ENCODE measurements around the gene RNASE11. TPM values are rescaled to one million over a fixed set of nuclear protein-coding genes. Genes with fewer than 3 reads are reported as not detected.
A peak's percentile ranks its signal among the peaks of the same experiment; 100 is the strongest.

The RNASE11 gene
- total RNA-seq, 1 experiment from 2014 or later: not detected

DNA sequence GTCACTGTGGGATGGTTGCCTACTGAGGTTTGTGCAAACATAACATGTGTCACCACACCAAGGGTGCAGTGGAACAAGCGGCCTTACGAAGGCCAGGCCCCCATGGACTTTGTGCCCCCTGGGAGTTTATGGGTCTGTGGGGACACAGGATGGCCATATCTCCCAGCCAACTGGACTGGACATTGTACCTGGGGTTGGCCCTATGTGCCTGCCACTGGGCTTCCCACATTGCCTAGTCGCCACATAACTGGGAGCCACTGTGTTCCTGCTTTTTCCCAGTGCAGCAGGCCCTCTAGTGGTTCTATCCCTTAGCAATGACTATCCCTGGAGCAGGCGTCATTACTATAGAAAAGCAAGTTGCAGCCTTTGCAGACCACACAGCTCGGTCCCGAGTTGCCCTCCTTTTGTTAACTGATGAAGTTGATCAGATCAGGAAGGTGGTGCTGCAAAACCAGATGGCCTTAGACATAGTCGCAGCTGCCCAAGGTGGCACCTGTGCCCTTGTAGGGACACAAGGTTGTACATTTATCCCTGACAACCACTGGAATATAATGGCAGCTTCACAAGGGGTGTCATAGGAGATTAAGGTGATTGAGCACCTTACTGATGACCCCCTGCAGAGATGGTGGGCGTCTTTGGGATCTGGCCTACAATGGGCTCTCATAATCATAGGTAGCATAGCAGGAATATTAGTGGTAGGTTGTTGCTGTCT lies 18.5 kb upstream of the RNASE11 start:
- H3K27ac ChIP-seq (ENCODE audit: low read length): no peak overlapping the region
- H4K20me1 ChIP-seq (ENCODE audit: low read length): no peaks in the 10 kb centered on the region
- intact Hi-C loops (cut with micrococcal nuclease): loop anchor here (1.0 to 5.0 kb wide), 4 partner anchors 75 to 191 kb away; partner anchors contain the start of genes OSGEP and PNP
- H3K27me3 ChIP-seq (ENCODE audit: low read length): no peaks in the 10 kb centered on the region
- TF ChIP-seq EZH2 (IDR thresholded peaks at IDR 0.05; ENCODE audit: low read length, unreplicated experiment): no peak
- no peak for TF ChIP-seq EZH2phosphoT487 (IDR thresholded peaks at IDR 0.05; ENCODE audit: borderline replicate concordance, low read length)
- TF ChIP-seq, protein P1, sequence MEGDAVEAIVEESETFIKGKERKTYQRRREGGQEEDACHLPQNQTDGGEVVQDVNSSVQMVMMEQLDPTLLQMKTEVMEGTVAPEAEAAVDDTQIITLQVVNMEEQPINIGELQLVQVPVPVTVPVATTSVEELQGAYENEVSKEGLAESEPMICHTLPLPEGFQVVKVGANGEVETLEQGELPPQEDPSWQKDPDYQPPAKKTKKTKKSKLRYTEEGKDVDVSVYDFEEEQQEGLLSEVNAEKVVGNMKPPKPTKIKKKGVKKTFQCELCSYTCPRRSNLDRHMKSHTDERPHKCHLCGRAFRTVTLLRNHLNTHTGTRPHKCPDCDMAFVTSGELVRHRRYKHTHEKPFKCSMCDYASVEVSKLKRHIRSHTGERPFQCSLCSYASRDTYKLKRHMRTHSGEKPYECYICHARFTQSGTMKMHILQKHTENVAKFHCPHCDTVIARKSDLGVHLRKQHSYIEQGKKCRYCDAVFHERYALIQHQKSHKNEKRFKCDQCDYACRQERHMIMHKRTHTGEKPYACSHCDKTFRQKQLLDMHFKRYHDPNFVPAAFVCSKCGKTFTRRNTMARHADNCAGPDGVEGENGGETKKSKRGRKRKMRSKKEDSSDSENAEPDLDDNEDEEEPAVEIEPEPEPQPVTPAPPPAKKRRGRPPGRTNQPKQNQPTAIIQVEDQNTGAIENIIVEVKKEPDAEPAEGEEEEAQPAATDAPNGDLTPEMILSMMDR (conservative IDR thresholded peaks at IDR 0.05; ENCODE audit: low read depth, low read length): peak; percentile 89
- peak overlapping the region; percentile 44 for H3K4me2 ChIP-seq (ENCODE audit: low read length)
- CTCF ChIA-PET: no interaction called here
- no peaks in the 10 kb centered on the region for H3K9me2 ChIP-seq (replicated peaks; ENCODE audit: low read length)
- BruUV-seq (replicated peaks): no TSS peak
- POLR2A ChIA-PET (ENCODE audit: unreplicated experiment): no interaction called here
- H3F3A ChIP-seq (ENCODE audit: low read length, unreplicated experiment): no peaks in the 10 kb centered on the region
- H3K79me2 ChIP-seq (ENCODE audit: low read length): no peaks in the 10 kb centered on the region
- no peaks in the 10 kb centered on the region for H3K9me3 ChIP-seq (ENCODE audit: low read length)
- peak; percentile 37 for ATAC-seq
- no peak overlapping the region for H3K4me3 ChIP-seq (ENCODE audit: low read length)
- DNase-seq: peak; percentile 72
- no peak overlapping the region for H3K9ac ChIP-seq (ENCODE audit: low read length)
- no peaks in the 10 kb centered on the region for H3K36me3 ChIP-seq (ENCODE audit: low read depth, low read length)
- H2AFZ ChIP-seq (ENCODE audit: low read length): peak overlapping the region; percentile 71; the same call in 1 of the 2 replicates
- peaks cover 25% of the 10 kb centered on the region; the same call in 1 of the 2 replicates for H3K4me1 ChIP-seq (ENCODE audit: insufficient read depth, low read length)

DNA sequence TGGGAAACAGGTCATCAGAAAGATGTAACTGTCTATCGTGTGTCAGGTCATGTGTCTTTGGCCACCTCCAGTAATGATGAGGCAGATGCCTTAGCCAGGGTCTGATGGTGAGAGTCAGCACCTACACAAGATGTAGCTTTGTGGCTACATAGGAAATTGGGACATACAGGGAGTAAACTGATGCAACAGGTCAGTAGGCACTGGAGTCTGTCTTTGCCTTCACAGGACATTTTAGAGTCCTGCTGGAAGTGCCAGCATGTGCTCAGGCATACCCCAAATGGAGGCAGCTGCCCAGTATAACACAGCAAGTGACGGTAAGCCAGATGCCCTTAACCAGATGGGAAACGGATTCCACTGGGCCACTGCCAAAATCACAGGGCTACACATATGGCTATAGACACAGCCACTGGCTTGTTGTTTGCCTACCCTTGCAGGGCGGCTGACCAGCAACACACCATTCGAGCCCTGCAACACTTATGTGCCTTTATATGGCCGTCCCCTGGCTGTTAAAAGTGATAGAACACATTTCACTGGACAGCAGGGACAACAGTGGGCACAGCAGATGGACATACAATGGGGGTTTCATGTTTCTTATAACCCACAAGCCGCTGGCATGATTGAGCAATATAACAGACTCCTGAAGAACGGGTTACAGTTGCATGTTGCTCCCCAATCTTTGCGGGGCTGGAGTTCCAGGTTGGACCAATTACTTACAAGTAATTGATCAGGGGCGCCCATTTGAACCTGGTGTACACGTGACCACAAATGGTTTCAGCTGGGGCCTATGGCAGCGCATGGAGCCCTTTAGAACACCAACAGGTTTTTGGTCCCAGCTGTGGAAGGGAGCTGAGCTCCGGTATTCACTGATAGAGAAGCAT lies 16.3 kb upstream of the RNASE11 start:
- H3K4me2 ChIP-seq (ENCODE audit: low read length): no peak overlapping the region
- no peak overlapping the region for H3K27ac ChIP-seq (ENCODE audit: low read length)
- ATAC-seq (no peak), DNase-seq (no peak)
- TF ChIP-seq, protein P1 (conservative IDR thresholded peaks at IDR 0.05; ENCODE audit: low read depth, low read length): no peak
- no peak for TF ChIP-seq EZH2phosphoT487 (IDR thresholded peaks at IDR 0.05; ENCODE audit: borderline replicate concordance, low read length)
- no peak for TF ChIP-seq EZH2 (IDR thresholded peaks at IDR 0.05; ENCODE audit: low read length, unreplicated experiment)
- H3K4me1 ChIP-seq (ENCODE audit: insufficient read depth, low read length): peaks cover 12% of the 10 kb centered on the region; the same call in 1 of the 2 replicates
- H3F3A ChIP-seq (ENCODE audit: low read length, unreplicated experiment): no peaks in the 10 kb centered on the region
- ChIA-PET POLR2A (ENCODE audit: unreplicated experiment) (no interaction called here), CTCF (no interaction called here)
- H3K9me3 ChIP-seq (ENCODE audit: low read length): no peaks in the 10 kb centered on the region
- BruUV-seq (replicated peaks): no TSS peak
- no peak overlapping the region for H3K9ac ChIP-seq (ENCODE audit: low read length)
- intact Hi-C loops (cut with micrococcal nuclease): no loop called here
- H3K9me2 ChIP-seq (replicated peaks; ENCODE audit: low read length): no peaks in the 10 kb centered on the region
- no peaks in the 10 kb centered on the region for H4K20me1 ChIP-seq (ENCODE audit: low read length)
- no peaks in the 10 kb centered on the region for H3K27me3 ChIP-seq (ENCODE audit: low read length)
- H3K4me3 ChIP-seq (ENCODE audit: low read length): no peak overlapping the region
- no peaks in the 10 kb centered on the region for H3K79me2 ChIP-seq (ENCODE audit: low read length)
- H2AFZ ChIP-seq (ENCODE audit: low read length): no peak overlapping the region
- H3K36me3 ChIP-seq (ENCODE audit: low read depth, low read length): no peaks in the 10 kb centered on the region
